ENCODE results near the gene CCNT1. TPM values are rescaled to one million over a fixed set of nuclear protein-coding genes. Genes with fewer than 3 reads are reported as not detected.

Gene CCNT1
- total and polyA plus RNA-seq, 10 of the 15 experiments (the other 5 are each of a cell fraction or from before 2014, with no cell fraction given): 6.3 to 37.3 (median 20.0) TPM

DNA sequence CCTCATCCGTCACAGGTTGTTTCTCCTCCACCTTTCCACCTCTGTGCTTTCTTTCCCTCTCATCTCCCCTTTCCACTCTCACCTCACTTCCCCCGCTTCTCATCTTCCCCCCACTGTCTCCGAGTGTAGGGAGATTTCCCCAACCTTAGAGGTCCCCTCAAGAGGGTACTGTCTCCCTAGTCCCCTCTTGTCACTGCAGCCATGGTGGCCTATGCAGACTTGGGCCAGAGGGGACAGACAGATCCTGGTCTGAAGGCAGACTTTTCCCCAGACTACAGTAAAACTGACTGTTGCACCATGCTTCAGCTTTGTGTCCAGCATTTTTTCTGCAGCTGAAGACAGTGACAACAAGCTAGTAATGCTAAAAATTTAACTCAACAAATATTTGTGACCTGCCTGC lies 75.7 kb downstream of the CCNT1 start:
- DNase-seq (ENCODE audit: low read depth, low spot score) (no peak), ATAC-seq (no peak), FAIRE-seq (no peak)
- H3K79me2 ChIP-seq (ENCODE audit: control insufficient read depth, insufficient read depth, low read length): no peaks in the 10 kb centered on the region
- ChIA-PET RAD21 (ENCODE audit: unreplicated experiment) (no interaction called here), POLR2A (no interaction called here), SMC1A (ENCODE audit: uncharacterized antibody, unreplicated experiment) (no interaction called here), CTCF (interaction anchor here (1.3 kb wide), 1 partner anchor 23 kb away, joined by 3 read pairs; no protein-coding TSS in a partner anchor)
- H3K4me2 ChIP-seq (ENCODE audit: control insufficient read depth, insufficient read depth): no peak overlapping the region
- intact Hi-C loops (cut with micrococcal nuclease; ENCODE audit: unreplicated experiment): no loop called here
- WGBS (ENCODE audit: insufficient coverage, insufficient replicate concordance, low lambda C conversion rate, missing lambda C conversion rate): 64% methylated on average over 3 of the region's 3 CpGs
- peaks cover 0 to 5% of the 10 kb centered on the region in 2 experiments; a peak in 1 of 4 replicates for H3K36me3 ChIP-seq (ENCODE audit: control insufficient read depth in 2 of 2, insufficient read depth in 2 of 2, low read length in 1 of 2)
- no TSS peak for BruUV-seq (replicated peaks)
- no peak overlapping the region for H3K9ac ChIP-seq (ENCODE audit: control insufficient read depth, insufficient read depth, low read length)
- H3K27ac ChIP-seq (ENCODE audit: control insufficient read depth, insufficient read depth): no peak overlapping the region
- no peaks in the 10 kb centered on the region for H4K20me1 ChIP-seq (ENCODE audit: control insufficient read depth, insufficient read depth)
- no peaks in the 10 kb centered on the region for H3K4me1 ChIP-seq (ENCODE audit: control insufficient read depth, insufficient read depth, low read length)
- no peak overlapping the region for H2AFZ ChIP-seq (ENCODE audit: control insufficient read depth, low read depth, low read length)
- no peak overlapping the region for H3K4me3 ChIP-seq
- H3K9me3 ChIP-seq (replicated peaks; ENCODE audit: control insufficient read depth, insufficient read depth, low read length): no peaks in the 10 kb centered on the region
- TF ChIP-seq KLF5 (IDR thresholded peaks at IDR 0.05; ENCODE audit: partially characterized antibody) (no peak), ZNF207 (IDR thresholded peaks at IDR 0.05; ENCODE audit: borderline replicate concordance) (no peak), KDM1A (IDR thresholded peaks at IDR 0.05; ENCODE audit: borderline replicate concordance) (no peak), TBL1XR1 (IDR thresholded peaks at IDR 0.05; ENCODE audit: low read depth, low read length) (no peak), GABPA (IDR thresholded peaks at IDR 0.05; ENCODE audit: low read depth) (no peak), KAT2A (conservative IDR thresholded peaks at IDR 0.05; ENCODE audit: control insufficient read depth, low read depth, low read length) (no peak), SUPT20H (IDR thresholded peaks at IDR 0.05; ENCODE audit: borderline replicate concordance, control insufficient read depth, low read depth, low read length) (no peak), POU2F2 (IDR thresholded peaks at IDR 0.05; ENCODE audit: borderline replicate concordance, low read depth, low read length) (no peak), CHD1 (IDR thresholded peaks at IDR 0.05; ENCODE audit: low read depth, low read length) (no peak)
- TF ChIP-seq, protein P1, sequence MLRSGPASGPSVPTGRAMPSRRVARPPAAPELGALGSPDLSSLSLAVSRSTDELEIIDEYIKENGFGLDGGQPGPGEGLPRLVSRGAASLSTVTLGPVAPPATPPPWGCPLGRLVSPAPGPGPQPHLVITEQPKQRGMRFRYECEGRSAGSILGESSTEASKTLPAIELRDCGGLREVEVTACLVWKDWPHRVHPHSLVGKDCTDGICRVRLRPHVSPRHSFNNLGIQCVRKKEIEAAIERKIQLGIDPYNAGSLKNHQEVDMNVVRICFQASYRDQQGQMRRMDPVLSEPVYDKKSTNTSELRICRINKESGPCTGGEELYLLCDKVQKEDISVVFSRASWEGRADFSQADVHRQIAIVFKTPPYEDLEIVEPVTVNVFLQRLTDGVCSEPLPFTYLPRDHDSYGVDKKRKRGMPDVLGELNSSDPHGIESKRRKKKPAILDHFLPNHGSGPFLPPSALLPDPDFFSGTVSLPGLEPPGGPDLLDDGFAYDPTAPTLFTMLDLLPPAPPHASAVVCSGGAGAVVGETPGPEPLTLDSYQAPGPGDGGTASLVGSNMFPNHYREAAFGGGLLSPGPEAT (IDR thresholded peaks at IDR 0.05; ENCODE audit: low read depth): no peak
- no peaks in the 10 kb centered on the region; a peak in 1 of 4 replicates for H3K27me3 ChIP-seq (replicated peaks in 1 of 2; ENCODE audit: control insufficient read depth in 2 of 2, insufficient read depth in 2 of 2, low read length in 1 of 2)
- in situ Hi-C loops (cut with MboI): no loop called here
